GM13976 (cell line): ENCODE data around the gene MYLK2.
"Not testable (repeated sequence)": the region's sequence is repeated elsewhere in the genome, so short reads cannot be mapped to it uniquely, and the experiment has no call there.

ENCODE experiments used
- DNase-seq: peaks from one replicate; pipeline ENCODE4 v3.0.0; 2012; ENCODE audit warnings: low spot score
- CTCF ChIP-seq: IDR thresholded peaks from 2 replicates; pipeline ENCODE4 v1.5.1; 2012; ENCODE audit warnings: borderline replicate concordance, mild to moderate bottlenecking; ENCODE audit not compliant: insufficient read depth; ENCODE audit errors: extremely low read depth, missing control alignments, control extremely low read depth
- in situ Hi-C: fragments of 300-500 bp; cut with MboI; formaldehyde crosslinking; loops from one replicate; pipeline ENCODE4 v1.12.0; 2022; ENCODE audit warnings: low sequenced_read_pairs, mixed read lengths, inconsistent platforms; ENCODE audit not compliant: unreplicated experiment

Gene MYLK2

GRCh38 chr20:31806564-31807355 is 12.4 kb upstream of the MYLK2 start:
- in situ Hi-C loops: no loop called here
- no peak for TF ChIP-seq CTCF
- no peak for DNase-seq

- in situ Hi-C loops: no loop called here
- no peak for TF ChIP-seq CTCF
- no peak for DNase-seq
These were observed 10.7 kb upstream of the MYLK2 start for GRCh38 chr20:31808481-31808880.

- DNase-seq: no peak
- in situ Hi-C loops: no loop called here
- TF ChIP-seq CTCF: no peak
These were observed 9.5 kb upstream of the MYLK2 start for GRCh38 chr20:31809661-31810060.

- DNase-seq: no peak
- in situ Hi-C loops: no loop called here
- no peak for TF ChIP-seq CTCF
These were observed 8.0 kb upstream of the MYLK2 start for GRCh38 chr20:31811198-31811597.

GRCh38 chr20:31811796-31812728 is 7.1 kb upstream of the MYLK2 start:
- in situ Hi-C loops: no loop called here
- no peak for DNase-seq
- no peak for TF ChIP-seq CTCF

GRCh38 chr20:31813611-31814010 is 5.5 kb upstream of the MYLK2 start:
- no peak for TF ChIP-seq CTCF
- DNase-seq: no peak
- in situ Hi-C loops: no loop called here

GRCh38 chr20:31814142-31814541 is 5.0 kb upstream of the MYLK2 start:
- in situ Hi-C loops: not testable (repeated sequence)

More at GRCh38 chr20:31814142-31814541, 5.0 kb upstream of the MYLK2 start:
- not testable (repeated sequence) for DNase-seq
